Mucosa of stomach (tissue), 1 donor: Measurements from ENCODE around the gene SUPT20H.

Experiments
- H3K27me3 ChIP-seq: one replicate; pipeline ENCODE4 v1.7.0; 2013; ENCODE audit warnings: mild to moderate bottlenecking, low read length; ENCODE audit not compliant: control insufficient read depth, insufficient read depth
- H3K36me3 ChIP-seq: one replicate; pipeline ENCODE4 v1.7.0; 2013; ENCODE audit warnings: low read length; ENCODE audit not compliant: control insufficient read depth, insufficient read depth
- H3K4me1 ChIP-seq: one replicate; pipeline ENCODE4 v1.7.0; 2013; ENCODE audit warnings: mild to moderate bottlenecking, low read length; ENCODE audit not compliant: control insufficient read depth, insufficient read depth
- H3K4me3 ChIP-seq: one replicate; pipeline ENCODE4 v1.7.0; 2013; ENCODE audit warnings: low read length
- H3K9ac ChIP-seq: one replicate; pipeline ENCODE4 v1.7.0; 2013; ENCODE audit warnings: mild to moderate bottlenecking, low read length, moderate library complexity
- H3K9me3 ChIP-seq: one replicate; pipeline ENCODE4 v1.7.0; 2013; ENCODE audit warnings: mild to moderate bottlenecking, low read length, moderate library complexity; ENCODE audit not compliant: control insufficient read depth
- donor health status: Pancreatic carcinoma.

SUPT20H gene

GRCh38 chr13:37091835-37092234 lies 32.3 kb upstream of the SUPT20H start:
- Histone ChIP-seq H3K4me3 (no peak overlapping the region), H3K9me3 (no peaks in the 10 kb centered on the region)

GRCh38 chr13:37090912-37091311 lies 31.4 kb upstream of the SUPT20H start:
- H3K9me3 ChIP-seq, result no peaks in the 10 kb centered on the region
- H3K36me3 ChIP-seq, result no peaks in the 10 kb centered on the region
- no peaks in the 10 kb centered on the region for H3K27me3 ChIP-seq
- no peaks in the 10 kb centered on the region for H3K4me1 ChIP-seq
- no peak overlapping the region for H3K4me3 ChIP-seq
- H3K9ac ChIP-seq, result no peak overlapping the region

More at GRCh38 chr13:37091835-37092234, 32.3 kb upstream of the SUPT20H start:
- H3K27me3 ChIP-seq, result no peaks in the 10 kb centered on the region
- H3K9ac ChIP-seq, result no peak overlapping the region
- no peaks in the 10 kb centered on the region for H3K4me1 ChIP-seq
- no peaks in the 10 kb centered on the region for H3K36me3 ChIP-seq

GRCh38 chr13:37089495-37089894 lies 30.0 kb upstream of the SUPT20H start:
- no peaks in the 10 kb centered on the region for H3K9me3 ChIP-seq
- no peaks in the 10 kb centered on the region for H3K36me3 ChIP-seq
- H3K27me3 ChIP-seq, result no peaks in the 10 kb centered on the region
- H3K4me3 ChIP-seq, result no peak overlapping the region
- H3K9ac ChIP-seq, result no peak overlapping the region
- H3K4me1 ChIP-seq, result no peaks in the 10 kb centered on the region

GRCh38 chr13:37087486-37087885 lies 28.0 kb upstream of the SUPT20H start:
- Histone ChIP-seq H3K36me3 (no peaks in the 10 kb centered on the region), H3K4me1 (no peaks in the 10 kb centered on the region), H3K9me3 (no peaks in the 10 kb centered on the region), H3K27me3 (no peaks in the 10 kb centered on the region), H3K9ac (no peak overlapping the region), H3K4me3 (no peak overlapping the region)

- no peaks in the 10 kb centered on the region for H3K27me3 ChIP-seq
These were observed 26.1 kb upstream of the SUPT20H start for GRCh38 chr13:37085606-37086005.

GRCh38 chr13:37076818-37077217 lies 17.3 kb upstream of the SUPT20H start:
- Histone ChIP-seq H3K4me3 (no peak overlapping the region), H3K9ac (no peak overlapping the region), H3K27me3 (no peaks in the 10 kb centered on the region), H3K36me3 (no peaks in the 10 kb centered on the region), H3K9me3 (no peaks in the 10 kb centered on the region), H3K4me1 (no peaks in the 10 kb centered on the region)

More at GRCh38 chr13:37085606-37086005, 26.1 kb upstream of the SUPT20H start:
- Histone ChIP-seq H3K36me3 (no peaks in the 10 kb centered on the region), H3K9ac (no peak overlapping the region), H3K4me1 (no peaks in the 10 kb centered on the region), H3K9me3 (no peaks in the 10 kb centered on the region), H3K4me3 (no peak overlapping the region)

- no peaks in the 10 kb centered on the region for H3K9me3 ChIP-seq
- H3K4me3 ChIP-seq, result no peak overlapping the region
- no peaks in the 10 kb centered on the region for H3K4me1 ChIP-seq
- no peak overlapping the region for H3K9ac ChIP-seq
- no peaks in the 10 kb centered on the region for H3K27me3 ChIP-seq
- no peaks in the 10 kb centered on the region for H3K36me3 ChIP-seq
These were observed 15.7 kb upstream of the SUPT20H start for GRCh38 chr13:37075164-37075563.

- Histone ChIP-seq H3K9me3 (no peaks in the 10 kb centered on the region), H3K9ac (no peak overlapping the region), H3K4me1 (no peaks in the 10 kb centered on the region), H3K36me3 (no peaks in the 10 kb centered on the region), H3K27me3 (no peaks in the 10 kb centered on the region), H3K4me3 (no peak overlapping the region)
These were observed 15.2 kb upstream of the SUPT20H start for GRCh38 chr13:37074703-37075102.

- H3K27me3 ChIP-seq, result no peaks in the 10 kb centered on the region
- no peaks in the 10 kb centered on the region for H3K9me3 ChIP-seq
- no peaks in the 10 kb centered on the region for H3K36me3 ChIP-seq
- no peak overlapping the region for H3K4me3 ChIP-seq
- H3K9ac ChIP-seq, result no peak overlapping the region
- no peaks in the 10 kb centered on the region for H3K4me1 ChIP-seq
These were observed 12.5 kb upstream of the SUPT20H start for GRCh38 chr13:37072024-37072423.

- Histone ChIP-seq H3K36me3 (no peaks in the 10 kb centered on the region), H3K4me1 (no peaks in the 10 kb centered on the region), H3K27me3 (no peaks in the 10 kb centered on the region), H3K4me3 (no peak overlapping the region), H3K9ac (no peak overlapping the region), H3K9me3 (no peaks in the 10 kb centered on the region)
These were observed 11.5 kb upstream of the SUPT20H start for GRCh38 chr13:37070956-37071355.

- no peaks in the 10 kb centered on the region for H3K4me1 ChIP-seq
- no peaks in the 10 kb centered on the region for H3K9me3 ChIP-seq
- no peak overlapping the region for H3K9ac ChIP-seq
- H3K27me3 ChIP-seq, result no peaks in the 10 kb centered on the region
- H3K4me3 ChIP-seq, result no peak overlapping the region
- no peaks in the 10 kb centered on the region for H3K36me3 ChIP-seq
These were observed 10.7 kb upstream of the SUPT20H start for GRCh38 chr13:37070145-37070695.

- Histone ChIP-seq H3K36me3 (no peaks in the 10 kb centered on the region), H3K4me3 (no peak overlapping the region), H3K4me1 (no peaks in the 10 kb centered on the region), H3K9me3 (no peaks in the 10 kb centered on the region), H3K27me3 (no peaks in the 10 kb centered on the region), H3K9ac (no peak overlapping the region)
These were observed 10.2 kb upstream of the SUPT20H start for GRCh38 chr13:37069597-37070103.

- Histone ChIP-seq H3K4me1 (no peaks in the 10 kb centered on the region), H3K27me3 (no peaks in the 10 kb centered on the region), H3K9me3 (no peaks in the 10 kb centered on the region), H3K9ac (no peak overlapping the region), H3K36me3 (no peaks in the 10 kb centered on the region), H3K4me3 (no peak overlapping the region)
These were observed 9.5 kb upstream of the SUPT20H start for GRCh38 chr13:37068962-37069361.
